Pancreas (tissue), 10 donors: ENCODE measurements around the gene DLL4. TPM values are rescaled to one million over a fixed set of nuclear protein-coding genes. Genes with fewer than 3 reads are reported as not detected.

Source experiments
- ATAC-seq, 4 donors: fragments of 200-7000 bp; cut with Tn5 transposase; one replicate each; pipeline versions ENCODE4 v1.8.0 to v1.9.1; 2020; ENCODE audit warnings: mild to moderate bottlenecking in 4 of 4, moderate library complexity in 4 of 4
- DNase-seq, 6 donors: peaks; one replicate each; pipeline ENCODE4 v3.0.0-alpha.2; 2020
- FAIRE-seq: peaks from 2 replicates; lab custom pipeline; 2012; peaks lifted over from hg19 to GRCh38; lab: Jason Lieb, UNC
- H3K27ac ChIP-seq, 4 donors: fragments of 200-600 bp; sonication (generic); 1 replicate in 3 of 4; 2 replicates in 1 of 4; pipeline versions ENCODE4 v1.5.0 to v1.8.0; 2020
- H3K27me3 ChIP-seq, 4 donors: fragments of 200-600 bp; one replicate each; pipeline ENCODE4 v1.8.0; 2021
- H3K36me3 ChIP-seq, 3 donors: fragments of 200-600 bp; sonication (generic) in 1 of 3; one replicate each; pipeline versions ENCODE4 v1.5.0 to v1.8.0; 2020 to 2021
- H3K4me1 ChIP-seq, 3 donors: fragments of 200-600 bp; one replicate each; pipeline ENCODE4 v1.8.0; 2021
- H3K4me3 ChIP-seq, 4 donors: fragments of 200-600 bp; sonication (generic) in 2 of 4; one replicate each; pipeline versions ENCODE4 v1.5.0 to v1.8.0; 2020 to 2021
- H3K9me3 ChIP-seq, 4 donors: fragments of 200-600 bp; one replicate each; pipeline ENCODE4 v1.8.0; 2021
- WGBS, 2 donors: extraction: QIAGEN DNeasy Blood & Tissue Kit; methylation state at CpG; one replicate each; pipeline ENCODE4 v1.1.7; 2013; 5-methylcytosine and 5-hydroxymethylcytosine counted together
- intact Hi-C, 3 donors: fragments of 100-400 bp; cut with DNase I; formaldehyde crosslinking; loops; one replicate each; pipeline versions ENCODE4 v1.11.1 to v1.14.2; 2022
- polyA plus RNA-seq, 2 donors: library from polyadenylated mRNA; stranded (reverse); fragments of 200-250 nt; gene quantifications; one replicate each; pipeline ENCODE4 v1.2.3, GENCODE V29; 2013
- total RNA-seq, 6 donors: library from RNA; stranded (reverse); fragmentation: NEBNext Ultra II Directional in 4 of 6; extraction: Animal tissue kit (Norgen Biotek cat#: 25700) in 4 of 6; gene quantifications; one replicate each; pipeline versions ENCODE4 v1.2.1 to v1.2.4, GENCODE V29; 2021 to 2023
- TF ChIP-seq, protein P1 (sequence below), 4 donors: fragments of 200-600 bp; sonication (generic) in 3 of 4; IDR thresholded peaks; one replicate each; pipeline versions ENCODE4 v1.5.0 to v1.8.0; 2021; ENCODE audit warnings: antibody characterized with exemption in 4 of 4
- donor health status: healthy with polysubstance abuse.
- donor health status: DM: no; HTN: no; CAD: no; lungs with moderate emphysema.
- donor health status: DM: no; HTN: no; CAD: no.
- donor health status: control.
- donor health status: control.
- donor health status: Bipolar disorder and iron deficiency.
- donor health status: DM: yes; HTN: yes; CAD: no.
- donor health status: DM: no; HTN: no; CAD: no.
- donor health status: DM: no; HTN: no; CAD: no.
- donor health status: DM: yes; HTN: yes; CAD: no.

DLL4 gene
- total and polyA plus RNA-seq, 8 donors, result 1.3 to 4.8 (median 2.3) TPM

DNA sequence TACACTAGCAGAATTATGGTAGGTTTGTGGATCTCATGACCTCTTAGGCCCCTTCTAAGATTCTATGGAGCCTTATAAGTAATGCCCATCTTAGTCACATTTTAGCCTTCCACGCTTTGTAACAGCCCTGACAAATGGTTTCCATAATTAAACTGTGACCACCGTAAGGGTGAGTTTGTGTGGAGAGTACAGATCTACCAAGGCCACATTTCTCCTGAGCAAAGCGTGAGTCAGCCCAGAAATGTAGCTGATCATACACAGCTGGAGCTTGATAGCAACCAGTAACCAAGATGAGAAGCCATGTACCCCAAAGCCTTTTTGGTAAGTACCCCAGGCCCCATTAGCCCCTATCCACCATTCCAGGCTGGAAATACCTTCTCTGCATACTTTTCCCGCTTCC lies 55.8 kb downstream of the DLL4 start:
- no peak for FAIRE-seq
- Histone ChIP-seq H3K36me3 (peaks cover 0 to 70% (median 30%) of the 10 kb centered on the region in 3 donors), H3K27me3 (no peaks in the 10 kb centered on the region), H3K4me1 (no peaks in the 10 kb centered on the region), H3K27ac (no peak overlapping the region), H3K4me3 (no peak overlapping the region), H3K9me3 (no peaks in the 10 kb centered on the region)
- TF ChIP-seq, protein P1, sequence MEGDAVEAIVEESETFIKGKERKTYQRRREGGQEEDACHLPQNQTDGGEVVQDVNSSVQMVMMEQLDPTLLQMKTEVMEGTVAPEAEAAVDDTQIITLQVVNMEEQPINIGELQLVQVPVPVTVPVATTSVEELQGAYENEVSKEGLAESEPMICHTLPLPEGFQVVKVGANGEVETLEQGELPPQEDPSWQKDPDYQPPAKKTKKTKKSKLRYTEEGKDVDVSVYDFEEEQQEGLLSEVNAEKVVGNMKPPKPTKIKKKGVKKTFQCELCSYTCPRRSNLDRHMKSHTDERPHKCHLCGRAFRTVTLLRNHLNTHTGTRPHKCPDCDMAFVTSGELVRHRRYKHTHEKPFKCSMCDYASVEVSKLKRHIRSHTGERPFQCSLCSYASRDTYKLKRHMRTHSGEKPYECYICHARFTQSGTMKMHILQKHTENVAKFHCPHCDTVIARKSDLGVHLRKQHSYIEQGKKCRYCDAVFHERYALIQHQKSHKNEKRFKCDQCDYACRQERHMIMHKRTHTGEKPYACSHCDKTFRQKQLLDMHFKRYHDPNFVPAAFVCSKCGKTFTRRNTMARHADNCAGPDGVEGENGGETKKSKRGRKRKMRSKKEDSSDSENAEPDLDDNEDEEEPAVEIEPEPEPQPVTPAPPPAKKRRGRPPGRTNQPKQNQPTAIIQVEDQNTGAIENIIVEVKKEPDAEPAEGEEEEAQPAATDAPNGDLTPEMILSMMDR (IDR thresholded peaks at IDR 0.05), result no peak
- ATAC-seq, result no peak
- no peak for DNase-seq
- WGBS, 2 donors, result 95 to 98% methylated on average over 4 of the region's 4 CpGs
- intact Hi-C loops, result no loop called here

DNA sequence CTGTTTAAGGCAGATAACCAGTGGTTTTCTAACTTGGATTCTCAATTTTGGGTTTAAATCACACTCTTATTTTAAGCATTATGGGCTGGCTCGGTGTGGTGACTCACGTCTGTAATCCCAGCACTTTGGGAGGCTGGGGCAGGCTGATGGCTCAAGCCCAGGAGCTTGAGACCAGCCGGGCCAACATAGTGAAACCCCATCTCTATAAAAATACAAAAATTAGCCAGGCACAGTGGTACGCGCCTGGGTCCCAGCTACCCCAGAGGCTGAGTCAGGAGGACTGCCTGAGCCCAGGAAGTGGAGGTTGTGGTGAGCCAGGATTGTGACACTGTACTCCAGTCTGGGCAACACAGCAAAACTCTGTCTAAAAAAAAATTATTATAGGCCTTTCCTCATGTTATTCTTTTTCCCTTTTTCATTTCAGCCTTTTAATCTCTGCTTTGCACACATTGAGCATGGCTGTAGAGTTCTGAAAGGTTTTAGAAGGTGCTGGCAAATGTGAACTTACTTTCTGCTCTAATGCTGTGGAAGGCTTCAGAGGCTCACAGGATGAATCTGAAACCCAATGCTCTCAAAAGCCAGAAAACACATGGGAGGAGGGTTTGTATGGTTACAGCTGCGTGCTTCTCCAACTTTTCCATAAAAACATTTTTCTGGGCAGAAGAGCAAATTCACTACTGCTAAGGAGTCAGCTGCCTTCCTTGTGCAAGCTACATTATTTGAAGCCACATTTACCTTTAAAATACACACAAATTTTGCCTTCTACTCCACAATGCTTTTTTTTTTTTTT lies 56.6 kb downstream of the DLL4 start:
- ATAC-seq, result no peak
- intact Hi-C loops, result no loop called here
- no peak overlapping the region for H3K4me3 ChIP-seq
- DNase-seq, result no peak
- 93 to 94% methylated on average over 6 of the region's 6 CpGs for WGBS, 2 donors
- H3K4me1 ChIP-seq, result no peaks in the 10 kb centered on the region
- no peaks in the 10 kb centered on the region for H3K9me3 ChIP-seq
- TF ChIP-seq, protein P1 (IDR thresholded peaks at IDR 0.05), result no peak
- H3K36me3 ChIP-seq, result peaks cover 0 to 63% (median 29%) of the 10 kb centered on the region in 3 donors
- FAIRE-seq, result no peak
- no peak overlapping the region for H3K27ac ChIP-seq
- no peaks in the 10 kb centered on the region for H3K27me3 ChIP-seq

DNA sequence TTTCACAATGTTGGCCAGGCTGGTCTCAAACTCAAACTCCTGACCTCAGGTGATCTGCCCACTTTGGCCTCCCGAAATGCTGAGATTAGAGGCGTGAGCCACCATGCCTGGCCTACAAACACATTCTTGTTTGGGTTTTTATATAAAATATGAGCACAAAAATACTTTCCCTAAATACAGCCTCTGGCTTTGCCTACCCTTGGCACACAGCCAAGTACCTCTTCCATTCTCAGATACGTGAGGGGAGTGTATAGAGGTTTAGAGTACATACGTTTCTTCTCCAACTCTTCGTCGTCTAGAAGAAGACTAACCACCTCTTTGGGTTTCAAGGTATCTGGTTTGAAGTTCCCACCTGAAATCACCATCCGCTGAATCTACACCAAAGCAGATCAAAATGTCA lies 57.7 kb downstream of the DLL4 start:
- no peak overlapping the region for H3K27ac ChIP-seq
- H3K36me3 ChIP-seq, result peaks cover 0 to 54% (median 23%) of the 10 kb centered on the region in 3 donors
- H3K9me3 ChIP-seq, result no peaks in the 10 kb centered on the region
- ATAC-seq, result no peak
- intact Hi-C loops, result no loop called here
- H3K4me3 ChIP-seq, result no peak overlapping the region
- H3K4me1 ChIP-seq, result no peaks in the 10 kb centered on the region
- WGBS, 2 donors, result 90 to 93% methylated on average over 7 of the region's 7 CpGs
- TF ChIP-seq, protein P1 (IDR thresholded peaks at IDR 0.05), result no peak
- H3K27me3 ChIP-seq, result no peaks in the 10 kb centered on the region
- DNase-seq, result no peak
- FAIRE-seq, result no peak

DNA sequence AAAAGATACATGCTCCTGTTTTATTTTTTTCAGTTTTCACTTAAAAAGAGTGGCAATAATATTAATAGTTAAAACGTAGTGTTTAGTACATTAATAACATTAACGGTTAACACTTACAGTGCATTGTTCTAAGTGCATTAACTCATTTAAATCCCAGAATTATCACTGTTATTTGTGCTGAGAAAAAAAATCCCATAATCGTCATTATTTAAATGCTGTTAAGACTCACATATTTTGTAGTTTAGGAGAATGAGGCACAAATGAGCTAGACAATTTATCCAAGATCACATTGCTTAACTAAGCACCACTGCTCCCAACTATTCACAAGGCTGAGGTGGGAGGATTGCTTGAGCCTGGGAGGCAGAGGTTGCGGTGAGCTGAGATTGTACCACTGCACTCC lies 59.0 kb downstream of the DLL4 start:
- TF ChIP-seq, protein P1 (IDR thresholded peaks at IDR 0.05), result no peak
- no peak for FAIRE-seq
- ATAC-seq, result no peak
- peaks cover 0 to 41% (median 15%) of the 10 kb centered on the region in 3 donors for H3K36me3 ChIP-seq
- intact Hi-C loops, result no loop called here
- H3K9me3 ChIP-seq, result no peaks in the 10 kb centered on the region
- H3K27ac ChIP-seq, result no peak overlapping the region
- no peak overlapping the region for H3K4me3 ChIP-seq
- no peak for DNase-seq
- H3K4me1 ChIP-seq, result no peaks in the 10 kb centered on the region
- no peaks in the 10 kb centered on the region for H3K27me3 ChIP-seq
- WGBS, 2 donors, result 85 to 87% methylated on average over 4 of the region's 4 CpGs

Other genes starting within 250 kb of the DLL4 start
- gene RAD51, start 234.2 kb upstream of the DLL4 start, total RNA-seq, result 1 to 10 TPM in 1 of 6 donors, under 1 TPM in 5; 0.19 to 1.3 (median 0.58) TPM
- under 1 TPM; 0.15 to 0.42 TPM for gene RAD51, start 234.2 kb upstream of the DLL4 start, polyA plus RNA-seq
- gene RMDN3, start 174.1 kb upstream of the DLL4 start, total RNA-seq, result 10 to 100 TPM; 16.6 to 21.2 (median 17.2) TPM
- gene RMDN3, start 174.1 kb upstream of the DLL4 start, polyA plus RNA-seq, result 10 to 100 TPM; 11.9 to 21.3 TPM
- gene GCHFR, start 165.3 kb upstream of the DLL4 start, total RNA-seq, result 10 to 100 TPM in 1 of 6 donors, 1 to 10 TPM in 5; 4.9 to 10.8 (median 7.4) TPM
- gene GCHFR, start 165.3 kb upstream of the DLL4 start, polyA plus RNA-seq, result 10 to 100 TPM; 13.8 to 21.4 TPM
- gene C15orf62, start 159.4 kb upstream of the DLL4 start, total RNA-seq, result under 1 TPM in 5 of 6 donors, not detected in 1; 0.06 to 0.23 (median 0.12) TPM
- under 1 TPM; 0.16 to 0.46 TPM for gene C15orf62, start 159.4 kb upstream of the DLL4 start, polyA plus RNA-seq
- 10 to 100 TPM in 2 of 6 donors, 1 to 10 TPM in 4; 7.4 to 14.4 (median 8.2) TPM for gene ZFYVE19, start 122.3 kb upstream of the DLL4 start, total RNA-seq
- gene ZFYVE19, start 122.3 kb upstream of the DLL4 start, polyA plus RNA-seq, result 10 to 100 TPM; 19.0 to 27.3 TPM
- gene DNAJC17, start 121.9 kb upstream of the DLL4 start, total RNA-seq, result 10 to 100 TPM; 12.2 to 23.1 (median 14.8) TPM
- gene DNAJC17, start 121.9 kb upstream of the DLL4 start, polyA plus RNA-seq, result 10 to 100 TPM; 54.9 to 57.6 TPM
- gene PPP1R14D, start 100.6 kb upstream of the DLL4 start, total RNA-seq, result under 1 TPM in 2 of 6 donors, not detected in 4; 0.23 to 0.37 TPM
- 1 to 10 TPM in 1 of 2 donors, under 1 TPM in 1; 0.72 to 2.6 TPM for gene PPP1R14D, start 100.6 kb upstream of the DLL4 start, polyA plus RNA-seq
- 100 to 1,000 TPM in 1 of 6 donors, 10 to 100 TPM in 5; 39.6 to 123 (median 51.1) TPM for gene SPINT1, start 85.3 kb upstream of the DLL4 start, total RNA-seq
- 10 to 100 TPM; 39.3 to 67.1 TPM for gene SPINT1, start 85.3 kb upstream of the DLL4 start, polyA plus RNA-seq
- gene RHOV, start 55.1 kb upstream of the DLL4 start, total RNA-seq, result 10 to 100 TPM in 4 of 6 donors, 1 to 10 TPM in 2; 3.5 to 19.8 (median 10.9) TPM
- gene RHOV, start 55.1 kb upstream of the DLL4 start, polyA plus RNA-seq, result 10 to 100 TPM in 1 of 2 donors, 1 to 10 TPM in 1; 8.1 to 11.9 TPM
- 10 to 100 TPM in 1 of 6 donors, 1 to 10 TPM in 5; 4.4 to 12.5 (median 6.5) TPM for gene VPS18, start 34.9 kb upstream of the DLL4 start, total RNA-seq
- 1 to 10 TPM; 6.8 to 9.4 TPM for gene VPS18, start 34.9 kb upstream of the DLL4 start, polyA plus RNA-seq
- gene CHAC1, start 24.1 kb downstream of the DLL4 start, total RNA-seq, result 10 to 100 TPM in 1 of 6 donors, 1 to 10 TPM in 4, under 1 TPM in 1; 0.40 to 90.5 (median 2.2) TPM
- gene CHAC1, start 24.1 kb downstream of the DLL4 start, polyA plus RNA-seq, result 1 to 10 TPM; 2.5 to 6.1 TPM
- 10 to 100 TPM in 3 of 6 donors, 1 to 10 TPM in 3; 6.8 to 11.7 (median 9.1) TPM for gene INO80, start 186.9 kb downstream of the DLL4 start, total RNA-seq
- gene INO80, start 186.9 kb downstream of the DLL4 start, polyA plus RNA-seq, result 1 to 10 TPM; 4.7 to 5.5 TPM